ENCODE measurements around the gene HLCS. TPM values are rescaled to one million over a fixed set of nuclear protein-coding genes. Genes with fewer than 3 reads are reported as not detected.
A peak's percentile ranks its signal among the peaks of the same experiment; 100 is the strongest.

The HLCS gene
- total and polyA plus RNA-seq, 2 of the 4 experiments (the other 2 are of a cell fraction) = 10.6 to 21.0 TPM

DNA sequence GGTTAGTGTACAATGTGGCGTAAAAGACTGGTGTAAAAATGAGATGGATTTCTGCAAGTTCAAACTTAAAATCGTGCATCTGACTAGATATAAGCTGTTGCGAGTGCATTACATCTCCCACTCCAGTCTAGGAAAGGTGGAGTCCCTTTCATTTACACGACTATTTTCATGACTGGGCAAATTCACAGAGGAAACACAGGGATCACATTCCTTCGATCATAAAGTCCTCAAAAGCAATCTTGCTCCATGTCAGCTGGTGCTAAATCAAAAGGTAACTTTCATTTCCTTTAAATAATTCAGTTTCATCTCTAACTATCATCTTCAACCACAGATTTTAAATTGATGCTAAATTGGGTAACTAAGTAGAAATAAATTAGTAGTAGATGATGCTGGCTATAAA is 100.0 kb downstream of the HLCS start:
- H3K36me3 ChIP-seq (ENCODE audit: control insufficient read depth, insufficient read depth, low read length) = no peaks in the 10 kb centered on the region
- no peak overlapping the region for H2BK5ac ChIP-seq (ENCODE audit: low read depth, low read length, poor library complexity, severe bottlenecking)
- 0 out of 2 replicates have a peak overlapping the region, but pooled peaks have one; percentile 5 for H4K91ac ChIP-seq (ENCODE audit: insufficient read depth, low read depth, low read length)
- no peak for DNase-seq
- H3K79me1 ChIP-seq (ENCODE audit: low read depth in 1 of 2, low read length in 2 of 2) = peaks cover 0 to 16% of the 10 kb centered on the region in 2 experiments; a peak in 3 of 4 replicates
- H4K5ac ChIP-seq (ENCODE audit: low read depth, low read length) = no peak overlapping the region
- WGBS, 2 experiments (ENCODE audit: extremely low coverage in 2 of 2, insufficient read length in 1 of 2) = 96% methylated on average over 4 of the region's 5 CpGs; no CpG with 5 or more reads in 1 of the 2 experiments
- H4K20me1 ChIP-seq (ENCODE audit: insufficient read depth, low read length) = no peaks in the 10 kb centered on the region
- H3K18ac ChIP-seq (ENCODE audit: low read depth, low read length) = no peak overlapping the region
- in situ Hi-C loops (cut with MboI; ENCODE audit: low sequenced_read_pairs) = no loop called here
- no peak overlapping the region for H2BK15ac ChIP-seq (ENCODE audit: low read depth, low read length)
- no peak overlapping the region for H3K4me2 ChIP-seq (ENCODE audit: low read depth, low read length)
- intact Hi-C loops (cut with micrococcal nuclease) = loop anchor here (5.0 kb wide), 1 partner anchor 36 kb away; no protein-coding TSS in a partner anchor
- CTCF ChIA-PET = interaction anchor here (1.6 kb wide), 1 partner anchor 12 kb away, joined by 4 read pairs; no protein-coding TSS in a partner anchor
- no peak overlapping the region for H3K56ac ChIP-seq (ENCODE audit: extremely low read depth, insufficient read depth, low read length)
- H3K14ac ChIP-seq (replicated peaks; ENCODE audit: low read depth, low read length) = no peak overlapping the region
- no peak overlapping the region for H2AK5ac ChIP-seq (ENCODE audit: low read depth, low read length)
- peaks cover under 1% of the 10 kb centered on the region; the same call in 1 of the 2 replicates for H3K4me1 ChIP-seq (ENCODE audit: control insufficient read depth, insufficient read depth, low read length)
- no peak overlapping the region for H3K9ac ChIP-seq (ENCODE audit: low read depth, low read length)
- no peak overlapping the region for H2BK120ac ChIP-seq (ENCODE audit: low read depth, low read length)
- BruUV-seq (replicated peaks) = no TSS peak
- no peak for TF ChIP-seq FOS (IDR thresholded peaks at IDR 0.05; ENCODE audit: low read depth, low read length)
- no peak for TF ChIP-seq RCOR1 (IDR thresholded peaks at IDR 0.05; ENCODE audit: insufficient replicate concordance, low read length)
- TF ChIP-seq MAFK (IDR thresholded peaks at IDR 0.05; ENCODE audit: low read depth, low read length) = no peak
- no peak for TF ChIP-seq CHD1 (IDR thresholded peaks at IDR 0.05; ENCODE audit: low read depth, low read length)
- TF ChIP-seq, protein P1, sequence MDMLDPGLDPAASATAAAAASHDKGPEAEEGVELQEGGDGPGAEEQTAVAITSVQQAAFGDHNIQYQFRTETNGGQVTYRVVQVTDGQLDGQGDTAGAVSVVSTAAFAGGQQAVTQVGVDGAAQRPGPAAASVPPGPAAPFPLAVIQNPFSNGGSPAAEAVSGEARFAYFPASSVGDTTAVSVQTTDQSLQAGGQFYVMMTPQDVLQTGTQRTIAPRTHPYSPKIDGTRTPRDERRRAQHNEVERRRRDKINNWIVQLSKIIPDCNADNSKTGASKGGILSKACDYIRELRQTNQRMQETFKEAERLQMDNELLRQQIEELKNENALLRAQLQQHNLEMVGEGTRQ (IDR thresholded peaks at IDR 0.05; ENCODE audit: low read depth, low read length) = no peak
- no peak for TF ChIP-seq POLR2A (IDR thresholded peaks at IDR 0.05; ENCODE audit: low read depth, low read length)
- TF ChIP-seq MXI1 (IDR thresholded peaks at IDR 0.05; ENCODE audit: borderline replicate concordance, low read depth, low read length) = no peak
- TF ChIP-seq, protein P2, sequence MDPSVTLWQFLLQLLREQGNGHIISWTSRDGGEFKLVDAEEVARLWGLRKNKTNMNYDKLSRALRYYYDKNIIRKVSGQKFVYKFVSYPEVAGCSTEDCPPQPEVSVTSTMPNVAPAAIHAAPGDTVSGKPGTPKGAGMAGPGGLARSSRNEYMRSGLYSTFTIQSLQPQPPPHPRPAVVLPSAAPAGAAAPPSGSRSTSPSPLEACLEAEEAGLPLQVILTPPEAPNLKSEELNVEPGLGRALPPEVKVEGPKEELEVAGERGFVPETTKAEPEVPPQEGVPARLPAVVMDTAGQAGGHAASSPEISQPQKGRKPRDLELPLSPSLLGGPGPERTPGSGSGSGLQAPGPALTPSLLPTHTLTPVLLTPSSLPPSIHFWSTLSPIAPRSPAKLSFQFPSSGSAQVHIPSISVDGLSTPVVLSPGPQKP (IDR thresholded peaks at IDR 0.05; ENCODE audit: borderline replicate concordance, low read depth, low read length) = no peak
- TF ChIP-seq NFE2L2 (IDR thresholded peaks at IDR 0.05; ENCODE audit: low read depth, low read length) = no peak
- TF ChIP-seq BHLHE40 (IDR thresholded peaks at IDR 0.05; ENCODE audit: low read depth, low read length) = no peak
- no peak for TF ChIP-seq RAD21 (IDR thresholded peaks at IDR 0.05; ENCODE audit: low read length)
- no peak for TF ChIP-seq MAZ (IDR thresholded peaks at IDR 0.05; ENCODE audit: borderline replicate concordance, low read depth, low read length)
- TF ChIP-seq CEBPB (IDR thresholded peaks at IDR 0.05; ENCODE audit: low read depth, low read length) = no peak
- no peak for TF ChIP-seq SMC3 (IDR thresholded peaks at IDR 0.05; ENCODE audit: low read depth, low read length)
- TF ChIP-seq, protein P3, sequence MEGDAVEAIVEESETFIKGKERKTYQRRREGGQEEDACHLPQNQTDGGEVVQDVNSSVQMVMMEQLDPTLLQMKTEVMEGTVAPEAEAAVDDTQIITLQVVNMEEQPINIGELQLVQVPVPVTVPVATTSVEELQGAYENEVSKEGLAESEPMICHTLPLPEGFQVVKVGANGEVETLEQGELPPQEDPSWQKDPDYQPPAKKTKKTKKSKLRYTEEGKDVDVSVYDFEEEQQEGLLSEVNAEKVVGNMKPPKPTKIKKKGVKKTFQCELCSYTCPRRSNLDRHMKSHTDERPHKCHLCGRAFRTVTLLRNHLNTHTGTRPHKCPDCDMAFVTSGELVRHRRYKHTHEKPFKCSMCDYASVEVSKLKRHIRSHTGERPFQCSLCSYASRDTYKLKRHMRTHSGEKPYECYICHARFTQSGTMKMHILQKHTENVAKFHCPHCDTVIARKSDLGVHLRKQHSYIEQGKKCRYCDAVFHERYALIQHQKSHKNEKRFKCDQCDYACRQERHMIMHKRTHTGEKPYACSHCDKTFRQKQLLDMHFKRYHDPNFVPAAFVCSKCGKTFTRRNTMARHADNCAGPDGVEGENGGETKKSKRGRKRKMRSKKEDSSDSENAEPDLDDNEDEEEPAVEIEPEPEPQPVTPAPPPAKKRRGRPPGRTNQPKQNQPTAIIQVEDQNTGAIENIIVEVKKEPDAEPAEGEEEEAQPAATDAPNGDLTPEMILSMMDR (conservative IDR thresholded peaks at IDR 0.05; ENCODE audit: low read depth, low read length) = no peak
- no peak overlapping the region for H2AK9ac ChIP-seq (replicated peaks; ENCODE audit: low read depth, low read length, poor library complexity)
- H3K4me3 ChIP-seq (ENCODE audit: insufficient read depth, low read depth, low read length) = no peak overlapping the region
- H3K27ac ChIP-seq (ENCODE audit: insufficient read depth, low read length) = no peak overlapping the region
- H4K8ac ChIP-seq (ENCODE audit: low read depth in 2 of 2, low read length in 2 of 2) = no peak overlapping the region
- H3K9me1 ChIP-seq (ENCODE audit: insufficient read depth, low read length) = no peaks in the 10 kb centered on the region; the same call in 1 of the 2 replicates
- H3K27me3 ChIP-seq (ENCODE audit: control insufficient read depth, insufficient read depth, low read length) = no peaks in the 10 kb centered on the region
- POLR2A ChIA-PET (ENCODE audit: unreplicated experiment) = no interaction called here
- no peak overlapping the region for H2AFZ ChIP-seq (replicated peaks; ENCODE audit: low read length, poor library complexity)
- no peak overlapping the region for H3K4ac ChIP-seq (ENCODE audit: low read depth, low read length)
- no peaks in the 10 kb centered on the region for H3K9me3 ChIP-seq (ENCODE audit: control insufficient read depth, insufficient read depth, low read length)
- H2BK20ac ChIP-seq (ENCODE audit: low read depth, low read length) = no peak overlapping the region
- dilution Hi-C loops (cut with HindIII; ENCODE audit: low sequenced_read_pairs, unreplicated experiment) = no loop called here
- no peak overlapping the region for H3K23ac ChIP-seq (ENCODE audit: low read depth, low read length)
- no peak for ATAC-seq (ENCODE audit: low read depth)

Measured in IMR-90 (cell line).